Measurements from ENCODE around the gene DCAF5.
A peak's percentile ranks its signal among the peaks of the same experiment; 100 is the strongest.

DNA sequence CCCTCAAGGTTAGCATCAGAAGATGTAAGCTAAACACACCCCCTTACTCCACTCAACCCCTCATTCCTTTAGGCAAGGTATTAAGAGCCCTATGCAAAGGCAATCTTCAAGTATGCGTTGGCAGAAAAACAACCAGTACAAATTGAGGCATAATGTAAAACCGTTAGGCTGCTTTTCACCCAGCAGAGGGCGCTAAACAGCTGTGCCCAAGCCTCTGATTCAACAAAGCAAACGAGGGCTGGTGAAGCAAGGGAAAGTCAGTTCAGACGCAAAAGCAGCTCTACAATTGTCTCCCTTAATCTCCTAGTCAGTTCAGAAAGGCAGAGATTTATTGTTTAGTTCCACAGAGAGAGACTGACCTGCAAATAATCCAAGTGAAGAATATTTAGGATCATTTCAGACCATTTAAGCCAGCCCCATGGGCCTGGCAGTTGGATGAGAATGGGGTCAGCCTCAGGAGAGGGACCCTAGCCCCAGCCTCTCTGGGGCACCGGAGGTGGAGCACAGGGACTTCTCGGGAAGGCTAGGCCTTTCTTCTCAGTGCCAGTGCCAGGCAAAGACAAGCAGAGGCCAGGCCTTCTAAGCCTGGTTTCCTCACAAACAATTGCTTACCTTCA is 23.5 kb downstream of the DCAF5 start:
- TF ChIP-seq POLR2A (IDR thresholded peaks at IDR 0.05): no peak
- TF ChIP-seq CTCF (IDR thresholded peaks at IDR 0.05): peak; percentile 84 to 92 (median 92)
- TF ChIP-seq POLR2AphosphoS5 (IDR thresholded peaks at IDR 0.05): no peak

Data from transverse colon (tissue), 4 donors.